GM18867 (cell line): ENCODE results near the gene KAZN.

ENCODE experiments used
- ATAC-seq: cut with Tn5 transposase; IDR thresholded peaks from one replicate; pipeline ENCODE4 v1.9.1; 2021; ENCODE audit warnings: mild to moderate bottlenecking, moderate library complexity; ENCODE audit not compliant: unreplicated experiment

The KAZN gene

DNA sequence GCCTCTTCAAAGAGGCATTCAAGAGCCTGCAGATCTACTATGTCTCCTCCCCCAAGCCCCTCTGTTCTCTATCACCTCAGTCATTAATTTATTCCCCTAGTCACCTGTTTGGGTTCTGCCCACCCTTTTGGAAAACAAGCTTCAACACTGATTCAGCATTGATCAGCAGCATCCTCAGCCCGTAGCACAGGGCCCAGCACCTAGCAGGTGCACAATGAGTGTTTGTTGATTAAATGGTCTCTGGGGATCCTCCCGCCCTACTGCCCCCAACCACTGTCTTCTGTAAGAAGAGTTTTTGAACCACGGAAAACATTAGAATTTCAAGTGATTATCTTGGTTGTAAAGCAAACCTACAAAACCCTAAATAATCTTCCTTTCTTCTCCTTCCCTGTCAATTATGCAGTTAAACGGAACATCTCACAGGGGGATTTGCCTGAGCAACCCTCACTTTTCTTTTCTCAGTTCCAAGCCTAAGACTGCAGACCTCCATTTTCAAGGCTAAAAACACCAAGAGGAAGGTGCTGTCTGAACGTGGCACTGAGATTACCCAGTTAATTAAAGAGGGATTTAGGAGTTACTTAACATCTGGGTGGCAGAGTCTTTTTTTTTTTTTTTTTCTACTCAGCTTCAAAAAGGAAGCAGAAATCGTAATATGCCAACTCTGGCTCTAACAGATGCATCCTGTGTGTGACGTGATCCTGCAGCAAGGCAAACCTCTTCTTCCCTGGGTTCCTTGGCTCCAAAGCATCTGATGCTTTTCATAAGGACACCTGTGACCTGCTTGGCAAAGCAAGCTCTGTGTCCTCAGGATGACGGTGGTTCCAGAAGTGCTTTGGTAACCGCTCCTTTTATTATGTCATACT is 163.0 kb downstream of the KAZN start:
- ATAC-seq = no peak

DNA sequence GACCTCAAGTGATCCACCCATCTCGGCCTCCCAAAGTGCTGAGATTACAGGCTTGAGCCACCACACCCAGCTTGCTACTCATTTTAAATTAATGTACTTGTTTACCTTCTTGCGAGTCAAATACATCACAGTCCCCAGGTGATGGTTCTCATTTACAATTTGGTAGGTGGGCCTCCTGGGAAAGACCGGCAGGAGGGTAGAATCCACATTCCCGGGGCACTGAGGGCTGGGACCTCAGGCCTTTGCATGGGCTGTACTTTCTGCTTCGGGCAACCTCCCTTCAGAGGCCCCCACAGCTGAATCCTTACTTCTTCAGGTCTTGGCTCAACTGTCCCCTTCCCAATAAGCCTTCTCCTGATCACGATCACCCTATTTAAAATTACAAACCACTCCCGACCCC is 165.5 kb downstream of the KAZN start:
- no peak for ATAC-seq

DNA sequence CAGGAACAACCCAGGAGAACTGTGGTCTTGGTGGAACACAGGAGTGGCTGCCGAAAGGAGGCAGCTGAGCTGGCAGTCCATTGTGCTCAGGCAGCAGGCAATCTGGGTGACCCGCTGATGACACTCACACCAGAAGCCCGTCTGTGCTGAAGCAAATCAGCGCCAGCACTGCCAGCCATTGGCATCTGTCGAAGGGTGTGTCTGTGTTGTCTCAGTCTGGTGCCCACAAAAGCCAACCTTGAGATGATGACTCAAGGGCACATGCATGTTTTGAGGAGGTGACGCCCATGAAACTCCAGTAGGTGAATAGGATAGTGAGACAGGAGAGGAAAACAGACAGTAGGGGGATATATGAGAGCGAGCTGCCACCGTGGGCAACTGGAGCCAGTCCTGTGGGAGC is 167.3 kb downstream of the KAZN start:
- ATAC-seq = no peak

DNA sequence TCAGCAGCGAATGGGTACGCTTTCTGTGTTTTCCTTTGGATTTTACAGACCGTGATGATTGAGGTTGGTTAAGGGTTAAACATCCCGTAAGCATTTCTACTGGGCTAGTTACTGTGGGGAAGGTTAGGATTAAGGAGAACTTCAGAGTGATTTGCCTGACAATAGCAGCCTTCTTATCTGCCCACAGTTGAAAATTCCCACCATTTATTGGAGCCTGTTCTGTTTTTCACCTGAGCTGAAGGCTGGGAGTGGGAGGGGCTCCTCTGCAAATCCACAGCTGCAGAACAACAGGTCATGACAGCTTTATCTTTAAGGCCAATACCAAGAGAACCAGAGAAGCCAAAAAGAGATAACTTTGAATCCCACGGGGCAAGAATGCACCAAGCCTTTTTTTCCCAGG is 168.6 kb downstream of the KAZN start:
- ATAC-seq = no peak

DNA sequence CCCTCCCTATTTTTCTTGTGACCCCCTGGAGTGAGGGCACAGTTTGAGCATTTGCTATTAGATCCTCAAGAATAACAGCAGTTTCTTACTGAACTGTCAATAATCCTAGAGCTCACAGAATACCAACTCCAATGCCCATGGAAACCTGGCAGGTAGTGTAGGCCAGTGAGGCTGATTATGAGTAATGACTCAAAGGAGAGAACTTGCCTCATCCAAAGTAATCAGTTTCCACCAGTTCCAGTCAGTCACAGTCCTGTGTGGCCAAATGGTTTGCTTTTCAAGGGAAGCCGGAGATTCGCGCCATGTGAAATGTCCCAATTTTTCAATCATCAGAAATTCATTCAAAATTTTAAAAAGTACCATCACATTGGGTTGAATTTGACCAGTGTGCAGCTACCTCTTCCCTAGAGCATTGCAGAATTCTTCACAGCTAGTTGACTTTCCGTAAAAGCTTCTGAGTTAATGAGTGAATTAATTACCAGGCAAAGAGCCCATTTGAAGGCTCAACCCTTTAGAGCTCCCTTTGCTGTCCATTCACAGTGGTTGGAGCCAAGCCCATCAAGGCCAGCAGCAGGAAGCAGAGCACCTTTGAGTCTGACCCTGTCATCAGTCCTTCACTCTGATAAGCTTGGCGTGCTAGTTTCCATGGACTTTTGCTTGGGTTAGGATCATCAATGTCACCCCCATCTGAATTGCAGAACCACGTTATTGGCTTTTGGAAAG is 170.3 kb downstream of the KAZN start:
- no peak for ATAC-seq

DNA sequence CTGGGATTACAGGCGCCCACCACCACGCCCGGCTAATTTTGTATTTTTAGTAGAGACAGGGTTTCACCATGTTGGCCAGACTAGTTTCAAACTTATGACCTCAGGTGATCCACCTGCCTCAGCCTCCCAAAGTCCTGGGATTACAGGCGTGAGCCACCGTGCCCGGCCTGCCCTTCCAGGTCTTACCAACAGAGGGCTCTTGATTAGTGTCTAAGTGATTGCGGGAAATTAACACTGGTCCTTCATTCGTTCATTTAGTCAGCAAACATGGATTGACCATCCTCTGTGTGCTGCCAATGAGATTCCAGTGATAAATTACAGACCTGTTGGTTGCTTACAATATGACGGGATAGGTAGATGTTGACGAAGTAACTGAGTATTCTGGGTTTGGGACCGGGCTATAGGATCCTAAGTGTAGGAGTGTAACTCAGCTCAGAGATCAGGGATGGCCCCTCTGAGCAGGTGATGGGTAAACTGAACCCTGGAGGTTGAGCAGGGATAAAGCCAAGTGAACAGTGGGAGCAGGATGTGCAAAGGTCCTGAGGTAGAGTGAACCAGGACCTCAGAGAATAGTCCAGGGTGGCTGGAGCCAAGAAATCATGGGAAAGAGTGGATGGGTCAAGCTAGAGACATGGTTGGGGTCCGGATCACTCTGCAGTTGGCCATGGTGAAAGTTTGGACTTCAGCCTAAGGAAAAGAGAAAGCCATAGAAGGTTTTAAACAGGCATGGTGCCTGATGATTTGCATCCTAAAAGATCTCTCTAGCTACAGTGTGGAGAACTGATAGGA is 171.2 kb downstream of the KAZN start:
- ATAC-seq = no peak

DNA sequence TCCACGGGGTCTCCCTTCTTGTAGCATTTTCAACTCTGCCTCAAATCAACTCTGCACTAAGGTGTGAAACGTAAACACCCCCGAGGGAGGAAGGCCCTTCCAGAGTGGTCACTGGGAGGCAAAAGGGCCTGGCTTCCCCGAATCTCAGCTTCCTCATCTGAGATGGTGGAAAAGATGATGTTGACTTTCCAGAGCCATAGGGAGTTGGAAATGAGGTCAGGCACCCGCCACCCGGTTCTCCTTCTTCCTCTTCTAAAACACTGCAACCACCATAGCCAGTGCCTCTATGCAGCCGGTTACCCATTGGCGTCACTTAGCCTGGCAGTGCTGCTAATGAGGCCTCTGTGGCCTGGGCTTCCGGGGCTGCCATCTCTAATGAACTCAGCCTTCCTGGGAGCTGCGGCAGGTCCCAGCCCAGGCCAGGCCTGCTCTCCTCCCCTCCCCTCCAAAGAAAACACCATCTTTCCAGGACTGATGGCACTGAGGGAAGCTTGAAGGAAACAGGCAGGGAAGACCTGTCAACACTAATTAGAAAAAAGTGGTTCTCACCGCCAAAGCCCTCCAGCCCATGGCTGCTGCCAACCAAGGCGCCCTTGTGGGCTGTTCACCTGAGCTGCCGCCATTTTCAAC is 175.0 kb downstream of the KAZN start:
- ATAC-seq = no peak

DNA sequence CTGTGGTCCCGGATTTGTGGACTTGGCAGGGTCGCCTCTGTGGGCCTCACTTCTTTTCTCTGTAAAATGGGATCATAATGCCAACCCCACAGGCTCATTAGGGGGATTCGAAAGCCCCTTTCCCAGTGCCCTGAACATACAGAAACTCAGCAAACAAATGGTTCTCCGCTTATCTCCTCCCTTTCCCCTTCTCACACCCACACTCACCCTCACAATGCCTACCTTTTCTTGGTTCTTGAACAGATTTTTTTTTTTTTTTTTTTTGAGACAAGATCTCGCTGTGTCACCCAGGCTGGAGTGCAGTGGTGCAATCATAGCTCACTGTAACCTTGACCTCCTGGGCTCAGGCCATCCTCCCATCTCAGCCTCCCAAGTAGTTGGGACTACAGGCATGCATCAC is 175.7 kb downstream of the KAZN start:
- ATAC-seq = no peak

DNA sequence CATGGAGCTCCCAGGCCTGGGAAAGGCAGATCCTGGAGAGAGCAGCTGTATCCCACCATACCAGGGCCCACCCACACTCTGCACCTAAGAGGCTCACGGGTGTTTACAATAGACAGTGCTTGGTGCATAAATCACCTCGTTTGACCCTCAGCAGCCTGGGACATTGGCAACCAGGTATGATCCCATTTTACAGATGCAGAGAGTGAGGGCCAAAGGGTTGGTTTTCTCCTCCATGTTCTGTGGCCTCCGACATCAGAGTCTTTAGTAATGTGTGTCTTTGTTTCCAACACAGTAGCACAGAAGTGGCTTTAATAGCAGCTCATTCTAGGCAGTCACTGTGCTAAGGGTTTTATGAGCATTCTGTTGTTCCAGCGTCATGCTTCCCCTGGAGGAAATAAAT is 176.5 kb downstream of the KAZN start:
- ATAC-seq = no peak

DNA sequence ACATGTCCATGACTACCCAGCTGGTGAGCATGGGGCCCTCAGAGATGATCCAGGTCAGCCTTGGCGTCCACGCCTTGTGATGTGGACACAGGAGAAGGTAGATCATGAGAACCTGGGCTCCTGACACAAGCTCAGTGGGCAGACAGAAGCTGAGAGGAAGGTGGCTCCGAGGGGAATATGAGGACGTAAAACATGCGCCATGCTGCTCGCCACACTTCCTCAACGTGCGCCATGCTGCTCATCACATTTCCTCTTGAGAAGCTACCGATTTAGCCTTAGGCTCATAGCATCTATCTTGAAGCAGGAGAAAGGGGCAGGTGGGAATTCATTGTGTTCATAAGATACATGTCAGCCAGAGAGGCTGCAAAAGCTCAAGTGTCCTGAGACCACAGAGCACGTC is 176.9 kb downstream of the KAZN start:
- no peak for ATAC-seq

DNA sequence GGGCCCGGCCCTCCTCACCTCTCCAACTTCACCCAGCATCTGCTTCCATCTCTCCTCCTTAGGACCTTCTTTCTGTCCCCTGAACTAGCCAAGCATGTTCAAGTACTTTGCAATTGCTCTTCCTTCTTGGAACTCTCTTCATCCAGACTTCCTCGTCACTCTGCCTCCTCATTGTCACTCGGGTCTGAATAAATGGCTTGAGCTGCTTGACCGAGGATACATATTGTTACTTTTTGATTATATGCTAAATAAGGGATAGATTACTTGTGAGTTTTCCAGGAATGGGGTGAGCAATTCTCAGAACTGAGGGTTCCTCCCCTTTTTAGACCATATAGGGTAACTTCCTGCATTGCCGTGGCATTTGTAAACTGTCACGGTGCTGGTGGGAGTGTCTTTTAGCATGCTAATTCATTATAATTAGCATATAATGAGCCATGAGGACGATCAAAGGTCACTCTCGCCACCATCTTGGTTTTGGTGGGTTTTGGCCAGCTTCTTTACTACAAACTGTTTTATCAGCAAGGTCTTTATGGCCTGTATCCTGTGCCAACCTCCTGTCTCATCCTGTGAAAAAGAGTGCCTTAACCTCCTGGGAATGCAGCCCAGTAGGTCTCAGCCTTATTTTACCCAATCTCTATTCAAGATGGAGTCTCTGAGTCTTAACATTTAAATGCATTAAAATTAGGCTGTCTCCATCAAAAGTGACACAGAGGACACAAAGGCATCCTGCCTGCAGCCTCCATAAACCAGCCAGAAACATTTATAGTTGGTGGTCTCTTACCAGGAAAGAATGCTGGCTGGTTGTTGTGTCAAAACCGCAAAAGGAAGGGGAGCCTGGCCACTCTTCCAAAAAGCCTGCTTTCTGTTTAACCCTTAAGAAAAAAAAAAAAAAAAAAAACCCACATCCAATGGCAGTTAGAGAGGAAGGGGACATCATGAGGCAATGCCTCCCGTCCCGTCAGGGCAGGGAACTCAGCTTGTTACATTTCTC is 179.3 kb downstream of the KAZN start:
- ATAC-seq = no peak

DNA sequence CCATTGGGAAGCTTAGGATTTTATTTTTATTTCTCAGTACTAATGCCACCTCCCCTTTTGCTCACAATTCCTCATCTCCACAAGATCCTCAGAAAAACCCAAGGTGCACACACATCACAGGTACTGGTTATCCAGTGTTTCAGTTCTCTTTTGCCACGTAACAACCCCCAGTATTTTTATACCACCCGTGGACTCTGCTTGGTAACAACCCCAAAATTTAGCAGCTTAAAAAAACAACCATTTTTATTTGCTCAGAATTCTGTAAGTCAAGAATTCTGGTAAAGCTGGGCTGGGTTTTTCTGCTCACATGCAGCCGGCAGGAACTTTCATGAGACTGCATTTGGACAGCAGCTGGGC is 180.0 kb downstream of the KAZN start:
- no peak for ATAC-seq

DNA sequence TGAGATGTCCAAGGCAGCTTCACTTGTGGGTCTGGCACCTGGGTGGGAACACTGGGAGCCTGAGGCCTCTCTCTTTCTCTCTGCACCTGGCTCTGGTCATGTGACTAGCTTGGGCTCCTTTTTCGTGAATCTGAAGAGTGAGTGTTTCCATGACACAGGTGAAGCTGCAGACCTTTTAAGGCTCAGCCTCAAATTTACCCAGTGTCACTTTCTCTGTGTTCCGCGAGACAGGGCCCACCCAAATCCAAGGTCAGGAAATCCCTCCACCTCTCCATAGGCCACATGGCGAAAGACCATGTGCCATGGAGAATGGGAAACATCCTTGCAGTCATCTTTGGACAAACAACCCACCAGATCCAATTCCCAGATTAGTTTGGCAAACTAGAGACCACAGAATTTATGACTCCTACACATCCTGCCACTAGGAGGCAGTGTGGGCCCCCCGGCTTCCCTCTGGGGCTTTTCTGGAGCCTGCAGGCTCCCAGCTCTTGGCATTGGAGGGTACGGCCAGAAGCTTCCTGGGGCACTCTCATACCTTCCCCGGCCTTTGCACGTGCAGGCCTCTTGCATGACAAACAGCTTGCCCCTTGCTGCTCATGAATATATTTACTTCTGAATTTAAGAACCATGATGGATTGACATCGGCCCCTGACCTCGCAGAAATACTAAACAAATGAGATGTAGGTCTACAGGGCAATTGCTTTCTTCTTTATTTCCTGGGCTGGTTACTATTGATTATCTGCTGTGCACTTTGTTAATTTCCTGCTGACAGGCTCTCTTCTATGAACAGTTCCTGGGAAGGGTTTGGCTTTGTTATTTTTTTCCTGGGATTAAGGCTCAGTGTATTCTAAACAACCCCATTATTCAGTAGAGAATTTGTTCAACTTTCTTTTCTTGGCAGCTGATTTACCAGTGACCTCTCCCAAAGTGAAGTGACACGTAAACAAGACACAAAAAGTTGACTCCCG is 180.7 kb downstream of the KAZN start:
- no peak for ATAC-seq

DNA sequence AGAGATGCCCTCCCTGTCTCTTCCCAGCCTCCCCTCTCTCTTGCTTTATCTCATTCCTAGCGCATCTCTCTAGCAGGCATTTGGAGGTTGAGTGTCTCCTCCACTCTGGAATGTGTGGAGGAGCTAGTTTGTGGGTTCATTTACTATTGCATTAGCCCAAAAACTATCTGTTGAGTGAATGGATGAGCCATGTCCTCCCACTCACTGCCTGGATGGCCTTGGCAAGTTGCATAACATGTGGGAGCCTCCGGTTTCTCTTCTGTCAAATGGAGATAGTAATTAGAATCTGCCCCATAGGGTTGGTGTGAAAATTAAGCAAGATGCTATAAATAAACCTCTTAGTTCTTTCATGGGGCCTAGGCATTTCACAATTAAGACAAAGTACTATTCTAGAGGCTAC is 181.8 kb downstream of the KAZN start:
- no peak for ATAC-seq

DNA sequence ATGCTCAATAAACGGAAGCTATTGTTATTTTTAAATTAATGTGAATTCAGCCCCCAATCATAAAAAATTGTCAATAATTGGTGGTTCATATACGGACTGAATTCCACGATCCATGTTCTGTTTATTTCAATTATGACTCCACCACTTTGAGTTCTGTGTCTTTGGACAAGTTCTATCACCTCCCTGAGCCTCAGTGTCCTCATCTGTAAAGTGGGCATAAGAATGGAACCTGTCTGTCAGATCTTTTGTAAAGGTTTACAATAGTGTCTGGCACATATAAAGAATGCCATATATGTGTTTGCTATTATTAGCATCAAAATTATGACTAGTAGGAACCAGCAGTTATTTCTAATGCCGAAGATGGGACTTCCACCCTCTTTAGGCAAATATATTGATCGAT is 183.3 kb downstream of the KAZN start:
- no peak for ATAC-seq

DNA sequence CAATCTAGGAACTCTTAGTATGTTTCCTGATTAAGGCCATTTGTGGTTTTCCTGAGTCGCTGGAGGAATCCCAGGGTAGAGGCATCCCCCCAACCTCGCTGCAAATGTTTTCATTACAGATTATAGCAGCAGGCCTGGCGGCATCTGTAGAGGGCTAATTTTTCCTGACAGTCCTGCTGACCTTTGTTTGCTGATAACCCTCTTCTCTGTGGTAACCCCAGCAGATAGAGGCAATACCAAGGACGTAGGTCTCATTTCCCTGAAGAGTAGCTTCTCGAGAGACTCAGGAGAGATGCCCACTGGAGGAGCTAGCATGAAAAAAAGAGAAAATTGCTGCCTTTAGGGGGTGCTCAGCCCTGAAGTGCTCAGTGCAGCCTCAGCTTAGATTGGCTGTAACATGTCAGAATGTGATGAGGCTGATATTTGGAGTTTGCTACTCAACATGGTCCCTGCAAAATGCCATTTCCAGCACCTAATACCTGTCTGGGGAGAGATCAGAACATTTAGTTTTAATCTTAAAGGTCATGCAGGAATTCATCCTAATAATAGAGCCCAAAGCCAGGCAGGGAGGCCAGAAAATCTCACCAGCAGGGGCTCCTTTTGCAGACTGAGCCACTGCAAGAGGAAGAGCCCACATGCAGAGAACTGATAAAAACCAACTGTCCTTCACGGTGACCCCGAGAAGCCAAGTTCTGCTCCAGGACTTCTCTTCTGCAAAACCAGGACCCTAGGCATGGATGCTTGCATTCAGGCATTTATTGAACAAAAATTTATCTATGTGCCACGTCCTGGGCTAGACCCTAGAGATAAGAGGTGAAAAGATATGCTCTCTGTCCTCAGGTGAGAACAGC is 184.5 kb downstream of the KAZN start:
- no peak for ATAC-seq

DNA sequence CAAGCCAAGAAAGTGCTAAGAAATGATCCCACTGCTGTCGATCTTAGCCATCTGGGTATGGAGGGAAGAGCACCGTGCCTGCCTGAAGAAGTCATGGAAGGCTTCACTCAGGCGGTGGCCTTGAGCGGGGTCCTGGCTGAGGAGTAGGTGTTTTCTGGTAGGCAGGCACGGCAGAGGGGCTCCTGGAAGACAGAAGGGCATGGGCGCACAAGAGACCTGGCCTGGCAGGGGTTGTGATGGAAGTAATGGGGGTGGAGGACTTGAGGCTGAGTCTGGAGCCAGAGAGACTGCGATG is 185.1 kb downstream of the KAZN start:
- no peak for ATAC-seq
